Suprapubic skin (tissue), 3 donors: ENCODE data around the gene CD164.

Source experiments
- POLR2AphosphoS5 ChIP-seq, 3 donors: sonication (generic); formaldehyde crosslinking; IDR thresholded peaks; one replicate each; pipeline ENCODE4 v1.6.1; 2017; ENCODE audit warnings: antibody characterized with exemption in 3 of 3
- TF ChIP-seq, protein P1 (sequence below), 2 donors: fragments of 200-600 bp in 1 of 2; fragments of 450-650 bp in 1 of 2; sonication (generic) in 1 of 2; IDR thresholded peaks; one replicate each; pipeline ENCODE4 v1.5.1; 2016 to 2019; ENCODE audit warnings: antibody characterized with exemption in 2 of 2, mild to moderate bottlenecking in 1 of 2, moderate library complexity in 1 of 2

DNA sequence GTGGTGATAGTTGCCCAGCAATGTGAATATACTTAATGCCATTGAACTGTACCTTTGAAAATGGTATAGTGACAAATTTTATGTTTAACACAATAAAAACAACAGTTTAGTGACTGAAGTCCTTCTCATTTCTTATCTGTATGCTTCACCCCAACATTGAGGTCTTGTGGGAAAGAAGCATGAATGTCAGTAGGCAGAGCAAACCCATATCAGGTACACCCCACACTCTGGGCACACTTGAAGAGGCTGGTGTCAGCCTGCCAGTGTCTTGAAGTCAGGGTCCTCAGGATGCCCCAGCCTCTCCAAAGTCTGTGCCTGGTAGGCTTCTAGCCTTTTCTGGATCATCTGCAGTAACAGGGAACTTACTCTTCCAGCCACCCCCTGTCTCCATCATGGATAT lies 51.2 kb downstream of the CD164 start:
- TF ChIP-seq, protein P1, sequence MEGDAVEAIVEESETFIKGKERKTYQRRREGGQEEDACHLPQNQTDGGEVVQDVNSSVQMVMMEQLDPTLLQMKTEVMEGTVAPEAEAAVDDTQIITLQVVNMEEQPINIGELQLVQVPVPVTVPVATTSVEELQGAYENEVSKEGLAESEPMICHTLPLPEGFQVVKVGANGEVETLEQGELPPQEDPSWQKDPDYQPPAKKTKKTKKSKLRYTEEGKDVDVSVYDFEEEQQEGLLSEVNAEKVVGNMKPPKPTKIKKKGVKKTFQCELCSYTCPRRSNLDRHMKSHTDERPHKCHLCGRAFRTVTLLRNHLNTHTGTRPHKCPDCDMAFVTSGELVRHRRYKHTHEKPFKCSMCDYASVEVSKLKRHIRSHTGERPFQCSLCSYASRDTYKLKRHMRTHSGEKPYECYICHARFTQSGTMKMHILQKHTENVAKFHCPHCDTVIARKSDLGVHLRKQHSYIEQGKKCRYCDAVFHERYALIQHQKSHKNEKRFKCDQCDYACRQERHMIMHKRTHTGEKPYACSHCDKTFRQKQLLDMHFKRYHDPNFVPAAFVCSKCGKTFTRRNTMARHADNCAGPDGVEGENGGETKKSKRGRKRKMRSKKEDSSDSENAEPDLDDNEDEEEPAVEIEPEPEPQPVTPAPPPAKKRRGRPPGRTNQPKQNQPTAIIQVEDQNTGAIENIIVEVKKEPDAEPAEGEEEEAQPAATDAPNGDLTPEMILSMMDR (IDR thresholded peaks at IDR 0.05), result no peak
- no peak for TF ChIP-seq POLR2AphosphoS5 (IDR thresholded peaks at IDR 0.05)
